Transverse colon (tissue), 4 donors: ENCODE data around the gene PGM5.

Source experiments
- CTCF ChIP-seq, 5 experiments: fragments of 200-600 bp in 3 of 5; fragments of 450-650 bp in 2 of 5; sonication (generic) in 3 of 5; IDR thresholded peaks; 1 replicate in 2 of 5; 2 replicates in 3 of 5; pipeline ENCODE4 v1.5.1; 2016 to 2017; ENCODE audit warnings: antibody characterized with exemption in 5 of 5, inconsistent platforms in 3 of 5, mild to moderate bottlenecking in 2 of 5, moderate library complexity in 1 of 5
- EP300 ChIP-seq: sonication (generic); formaldehyde crosslinking; IDR thresholded peaks from one replicate; pipeline ENCODE4 v1.6.1; 2017; ENCODE audit warnings: antibody characterized with exemption, low read depth
- POLR2A ChIP-seq: fragments of 450-650 bp; IDR thresholded peaks from one replicate; pipeline ENCODE4 v1.6.1; 2016; ENCODE audit warnings: antibody characterized with exemption, mild to moderate bottlenecking, moderate library complexity
- POLR2AphosphoS5 ChIP-seq, 3 donors: sonication (generic); formaldehyde crosslinking; IDR thresholded peaks; one replicate each; pipeline ENCODE4 v1.6.1; 2016; ENCODE audit warnings: antibody characterized with exemption in 3 of 3

- TF ChIP-seq CTCF (IDR thresholded peaks at IDR 0.05) (no peak), POLR2A (no peak), EP300 (no peak), POLR2AphosphoS5 (IDR thresholded peaks at IDR 0.05) (no peak)
Measured at GRCh38 chr9:68548241-68548640, 191.8 kb downstream of the PGM5 start.
